NT2/D1 (cell line): ENCODE measurements around the gene FAM227B.
"Not testable (repeated sequence)": the region's sequence is repeated elsewhere in the genome, so short reads cannot be mapped to it uniquely, and the experiment has no call there.

Experiments used
- DNase-seq: peaks from one replicate; pipeline ENCODE4 v3.0.0-alpha.2; 2011; ENCODE audit warnings: low read depth, low spot score
- H3K27me3 ChIP-seq: 2 replicates; pipeline ENCODE4 v1.6.0; 2011; ENCODE audit warnings: mild to moderate bottlenecking; ENCODE audit not compliant: insufficient read length, insufficient read depth
- H3K36me3 ChIP-seq: 2 replicates; pipeline ENCODE4 v1.6.1; 2011; ENCODE audit warnings: mild to moderate bottlenecking, low read length, mixed read lengths; ENCODE audit not compliant: insufficient read depth, insufficient read length
- H3K4me1 ChIP-seq: 2 replicates; pipeline ENCODE4 v1.5.1; 2011; ENCODE audit not compliant: insufficient read depth, insufficient read length
- H3K4me3 ChIP-seq: 2 replicates; pipeline ENCODE4 v1.5.1; 2011; ENCODE audit warnings: low read depth; ENCODE audit not compliant: insufficient read length
- H3K9ac ChIP-seq: 2 replicates; pipeline ENCODE4 v1.6.0; 2011; ENCODE audit warnings: low read depth; ENCODE audit not compliant: insufficient read length
- H3K9me3 ChIP-seq: 2 replicates; pipeline ENCODE4 v1.5.1; 2011; ENCODE audit warnings: mild to moderate bottlenecking, low read length; ENCODE audit not compliant: insufficient read depth
- SUZ12 ChIP-seq: IDR thresholded peaks from 2 replicates; pipeline ENCODE4 v1.6.1; 2011; ENCODE audit not compliant: insufficient read length, insufficient read depth; ENCODE audit errors: extremely low read depth
- YY1 ChIP-seq: IDR thresholded peaks from 2 replicates; pipeline ENCODE4 v1.6.1; 2011; ENCODE audit not compliant: insufficient read length, insufficient read depth
- ZNF274 ChIP-seq: IDR thresholded peaks from 2 replicates; pipeline ENCODE4 v1.6.1; 2011; ENCODE audit warnings: mild to moderate bottlenecking, low read depth, low read length

FAM227B gene

DNA sequence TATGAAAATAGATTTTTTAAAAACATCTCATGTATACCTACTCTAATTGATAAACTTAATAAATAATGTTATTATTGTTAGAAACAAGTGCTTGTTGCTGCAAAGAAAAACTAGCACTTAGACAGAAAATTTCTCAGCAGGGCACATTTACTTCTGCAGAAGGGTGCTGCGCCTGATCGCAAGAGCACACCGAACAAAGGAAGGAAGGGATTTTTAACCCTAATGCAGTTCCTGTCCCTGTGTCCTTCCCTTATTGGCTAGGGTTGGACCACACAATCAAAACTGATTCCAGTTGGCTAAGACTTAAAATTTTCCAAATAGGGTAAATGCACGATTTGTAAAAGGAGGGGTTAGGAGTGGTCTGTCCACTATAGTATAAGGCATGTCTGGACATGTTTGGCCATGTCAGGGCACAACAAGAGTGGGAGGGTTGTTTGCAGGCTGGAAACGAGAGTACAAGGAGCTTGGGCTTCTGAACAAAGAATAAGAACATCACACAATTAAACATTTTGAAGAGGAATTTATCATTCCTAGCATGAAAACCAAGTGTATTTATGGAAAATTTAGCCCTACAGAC, 4.9 kb upstream of the FAM227B start:
- H3K4me3 ChIP-seq = no peak overlapping the region

DNA sequence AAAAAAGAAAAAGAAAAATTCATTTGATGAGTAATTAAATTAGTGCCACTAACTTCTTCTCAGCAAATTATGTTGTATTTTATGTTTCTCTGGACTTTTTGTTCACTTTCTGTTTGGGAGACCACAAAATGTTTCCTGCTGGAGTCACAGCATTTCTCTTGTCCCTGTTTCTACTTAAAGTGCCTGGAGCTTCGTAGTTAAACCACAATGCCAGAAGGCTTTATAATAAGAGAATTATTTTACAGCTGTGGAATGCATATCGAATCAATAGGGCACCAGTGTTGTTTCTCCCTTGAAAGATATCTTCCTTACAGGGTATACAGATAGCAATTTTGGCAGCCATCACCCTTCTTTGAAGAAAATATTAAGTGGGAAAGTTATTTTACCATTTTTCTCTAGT, 3.4 kb upstream of the FAM227B start:
- H3K9me3 ChIP-seq = peaks cover 39% of the 10 kb centered on the region
- H3K4me1 ChIP-seq = no peaks in the 10 kb centered on the region
- TF ChIP-seq YY1 = no peak
- no peak for DNase-seq
- H3K9ac ChIP-seq = no peak overlapping the region
- H3K36me3 ChIP-seq = peaks cover 28% of the 10 kb centered on the region
- no peak overlapping the region for H3K4me3 ChIP-seq
- no peaks in the 10 kb centered on the region for H3K27me3 ChIP-seq

More for the DNA sequence above, 4.9 kb upstream of the FAM227B start:
- no peaks in the 10 kb centered on the region for H3K27me3 ChIP-seq
- H3K36me3 ChIP-seq = peaks cover 28% of the 10 kb centered on the region
- no peaks in the 10 kb centered on the region for H3K4me1 ChIP-seq
- peaks cover 39% of the 10 kb centered on the region for H3K9me3 ChIP-seq
- no peak for DNase-seq
- no peak for TF ChIP-seq SUZ12
- H3K9ac ChIP-seq = no peak overlapping the region

DNA sequence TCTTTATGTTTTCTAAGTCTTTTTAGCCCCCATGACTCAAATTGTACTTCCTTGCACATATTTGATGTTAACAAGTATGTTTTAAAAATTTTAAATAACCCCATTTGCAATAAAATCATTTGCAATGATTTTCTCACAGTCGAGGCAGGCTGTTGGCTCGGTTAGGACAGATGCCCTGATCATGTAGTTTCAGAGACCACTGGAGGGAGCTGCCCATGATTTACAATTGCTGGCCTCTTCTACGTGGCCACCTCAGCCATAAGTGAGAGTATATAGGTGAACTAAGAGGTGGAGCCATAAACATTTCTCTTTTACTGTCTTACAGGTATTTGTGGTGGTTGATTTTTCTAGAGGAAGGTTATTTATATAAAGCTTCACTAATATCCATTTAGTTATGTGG, 1.9 kb upstream of the FAM227B start:
- DNase-seq = no peak
- no peaks in the 10 kb centered on the region for H3K27me3 ChIP-seq
- TF ChIP-seq SUZ12 (no peak), ZNF274 (no peak), YY1 (no peak)
- no peaks in the 10 kb centered on the region for H3K4me1 ChIP-seq
- H3K4me3 ChIP-seq = no peak overlapping the region
- peaks cover 25% of the 10 kb centered on the region for H3K36me3 ChIP-seq
- H3K9me3 ChIP-seq = peaks cover 39% of the 10 kb centered on the region
- no peak overlapping the region for H3K9ac ChIP-seq

DNA sequence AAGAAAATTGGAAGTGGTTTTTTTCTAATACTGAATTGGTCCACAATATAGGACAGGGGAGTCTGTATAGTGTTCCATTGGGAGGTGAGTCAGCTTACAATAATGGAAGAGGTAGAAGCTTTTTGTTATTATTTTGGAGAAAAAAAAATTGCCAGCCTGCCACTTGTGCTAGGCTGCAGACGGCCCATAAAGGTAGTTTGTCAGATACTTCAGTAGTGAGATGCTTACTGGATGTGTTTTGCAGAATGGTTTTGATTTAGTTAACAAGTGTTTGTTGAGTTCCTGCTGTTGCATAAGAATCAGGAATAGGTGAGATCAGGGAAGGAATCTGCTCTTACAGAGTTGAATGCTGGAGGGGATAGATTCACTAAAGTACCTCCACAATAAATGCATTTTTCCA, 1.3 kb upstream of the FAM227B start:
- H3K36me3 ChIP-seq = peaks cover 25% of the 10 kb centered on the region
- H3K4me3 ChIP-seq = peak overlapping the region; percentile 79
- DNase-seq = no peak
- H3K4me1 ChIP-seq = no peaks in the 10 kb centered on the region
- no peaks in the 10 kb centered on the region for H3K27me3 ChIP-seq
- no peak for TF ChIP-seq SUZ12
- no peak for TF ChIP-seq ZNF274
- TF ChIP-seq YY1 = no peak
- H3K9me3 ChIP-seq = peaks cover 39% of the 10 kb centered on the region
- H3K9ac ChIP-seq = peak overlapping the region; percentile 90

DNA sequence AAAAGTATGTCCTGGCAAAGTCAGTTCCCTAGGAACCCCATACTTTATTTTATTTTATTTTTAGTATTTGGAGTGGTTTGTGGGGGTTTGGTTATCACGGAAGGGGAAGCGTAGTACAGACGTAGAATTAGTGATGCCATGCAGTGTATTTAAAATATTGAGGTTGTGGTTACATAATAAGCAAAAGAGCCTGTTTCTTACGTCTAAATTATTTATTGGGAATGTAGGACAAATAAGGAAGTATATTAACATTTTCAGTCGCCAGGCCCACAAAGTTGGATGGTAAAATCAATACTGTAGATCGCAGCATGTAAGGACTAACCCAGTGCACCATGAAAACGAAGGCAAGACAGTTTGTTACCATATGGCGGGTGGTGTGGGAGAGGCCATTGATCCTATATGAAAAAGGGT, 788 bp upstream of the FAM227B start:
- H3K9ac ChIP-seq = peak overlapping the region; percentile 90
- peaks cover 39% of the 10 kb centered on the region for H3K9me3 ChIP-seq
- DNase-seq = no peak
- peak overlapping the region; percentile 79 for H3K4me3 ChIP-seq
- TF ChIP-seq YY1 = no peak
- TF ChIP-seq SUZ12 = no peak
- no peak for TF ChIP-seq ZNF274
- no peaks in the 10 kb centered on the region for H3K27me3 ChIP-seq
- H3K4me1 ChIP-seq = no peaks in the 10 kb centered on the region
- peaks cover 25% of the 10 kb centered on the region for H3K36me3 ChIP-seq

DNA sequence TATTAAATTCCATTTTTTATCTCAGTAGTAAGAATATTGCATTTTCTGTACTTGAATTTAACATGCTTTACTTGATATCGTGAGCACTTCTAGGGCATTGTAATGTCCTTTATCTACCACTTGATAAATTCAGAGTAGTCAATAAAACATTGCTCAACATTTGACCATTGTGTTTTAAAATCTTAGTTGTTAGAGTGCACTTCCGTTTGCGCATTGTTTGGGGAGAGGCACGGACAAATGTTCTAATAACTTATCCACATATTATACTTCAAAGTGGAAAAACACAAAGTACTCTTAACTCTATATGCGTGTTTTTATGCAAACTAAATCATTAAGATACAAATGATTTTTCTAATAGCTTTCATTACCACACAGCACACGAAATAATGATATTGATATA, 419 bp downstream of the FAM227B start:
- no peak for TF ChIP-seq ZNF274
- TF ChIP-seq SUZ12 = no peak
- no peak for TF ChIP-seq YY1
- DNase-seq = no peak
- Histone ChIP-seq H3K9ac (peak overlapping the region; percentile 72), H3K4me1 (no peaks in the 10 kb centered on the region), H3K4me3 (peak overlapping the region; percentile 58), H3K9me3 (peaks cover 27% of the 10 kb centered on the region), H3K36me3 (peaks cover 16% of the 10 kb centered on the region), H3K27me3 (no peaks in the 10 kb centered on the region)

DNA sequence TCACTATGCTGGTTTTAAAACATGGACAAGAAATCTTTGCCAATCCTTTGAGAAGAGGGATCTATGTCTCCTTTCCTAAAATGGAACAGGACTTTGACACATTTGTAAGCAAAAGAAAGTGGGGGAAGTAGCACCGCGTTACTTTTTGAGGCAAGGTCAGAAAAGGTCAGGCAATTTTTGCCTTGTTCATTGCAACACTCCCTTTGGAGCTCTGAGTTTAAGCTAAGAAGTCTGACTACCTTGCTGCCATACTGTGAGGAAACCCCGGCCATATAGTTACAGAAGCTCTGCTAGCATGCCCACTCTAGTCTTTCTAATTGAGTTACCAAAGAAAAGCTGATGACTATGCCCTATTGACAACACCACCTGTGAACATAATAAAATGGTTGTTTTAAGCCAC, 1.4 kb downstream of the FAM227B start:
- H3K9ac ChIP-seq = no peak overlapping the region
- TF ChIP-seq ZNF274 (no peak), YY1 (no peak), SUZ12 (no peak)
- H3K4me3 ChIP-seq = no peak overlapping the region

DNA sequence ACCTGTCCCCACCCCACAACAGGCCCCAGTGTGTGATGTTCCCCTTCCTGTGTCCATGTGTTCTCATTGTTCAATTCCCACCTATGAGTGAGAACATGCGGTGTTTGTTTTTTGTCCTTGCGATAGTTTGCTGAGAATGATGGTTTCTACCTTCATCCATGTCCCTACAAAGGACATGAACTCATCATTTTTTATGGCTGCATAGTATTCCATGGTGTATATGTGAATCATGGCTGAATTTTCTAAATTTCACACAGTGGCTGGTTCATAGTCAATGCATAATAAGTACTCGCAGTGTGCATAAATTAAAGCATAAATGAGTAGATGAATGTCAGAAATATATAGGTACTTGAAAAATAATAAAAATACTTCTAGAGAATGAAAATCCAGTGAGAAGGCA, 8.4 kb downstream of the FAM227B start:
- H3K9ac ChIP-seq, H3K4me1 ChIP-seq, H3K4me3 ChIP-seq, H3K27me3 ChIP-seq, DNase-seq, H3K9me3 ChIP-seq, H3K36me3 ChIP-seq: not testable (repeated sequence)

More for the DNA sequence above, 1.4 kb downstream of the FAM227B start:
- no peak for DNase-seq
- H3K36me3 ChIP-seq = peaks cover 8% of the 10 kb centered on the region
- H3K4me1 ChIP-seq = no peaks in the 10 kb centered on the region
- peaks cover 24% of the 10 kb centered on the region for H3K9me3 ChIP-seq
- no peaks in the 10 kb centered on the region for H3K27me3 ChIP-seq
